ENCODE results near the gene DST. TPM values are rescaled to one million over a fixed set of nuclear protein-coding genes. Genes with fewer than 3 reads are reported as not detected.

The DST gene
- total RNA-seq, 2 experiments from 2014 or later = 0.76 to 0.79 TPM

DNA sequence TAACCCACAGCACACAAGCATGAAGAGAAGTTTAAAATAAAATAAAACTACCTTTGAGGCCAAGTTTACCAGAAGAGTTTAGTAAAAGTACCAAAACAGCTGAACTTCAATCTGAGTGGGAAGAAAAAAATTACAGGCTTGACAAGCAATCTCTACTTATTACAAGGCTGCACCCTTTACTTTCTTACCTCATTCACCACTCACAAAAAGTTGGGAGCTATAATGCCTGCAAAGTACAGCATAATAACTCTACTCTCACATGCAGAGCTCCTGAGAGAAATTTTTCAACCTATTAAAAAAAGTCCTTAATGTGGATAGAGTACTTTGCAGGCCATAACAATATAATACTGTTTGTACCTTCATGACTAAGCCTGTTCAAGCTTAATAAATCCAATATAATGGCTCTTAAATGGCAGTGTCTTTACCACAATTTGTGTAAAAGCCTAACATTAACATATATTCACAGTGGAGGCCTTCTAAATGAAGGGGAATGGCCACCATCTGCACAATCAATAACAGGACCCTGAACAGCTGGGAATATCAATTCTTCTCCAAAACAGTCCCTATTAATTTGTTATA, 103.1 kb downstream of the DST start:
- Mint-ChIP-seq H3K36me3 (ENCODE audit: low read depth) (no peaks in the 10 kb centered on the region), H3K27ac (no peak overlapping the region), H3K4me1 (ENCODE audit: low read depth) (no peaks in the 10 kb centered on the region), H3K4me3 (no peak overlapping the region), H3K9me3 (ENCODE audit: insufficient read depth) (no peaks in the 10 kb centered on the region), H3K27me3 (ENCODE audit: low read depth) (peaks cover 2% of the 10 kb centered on the region)
- ChIA-PET POLR2A (no interaction called here), CTCF (no interaction called here)
- ATAC-seq = no peak
- DNase-seq = no peak

DNA sequence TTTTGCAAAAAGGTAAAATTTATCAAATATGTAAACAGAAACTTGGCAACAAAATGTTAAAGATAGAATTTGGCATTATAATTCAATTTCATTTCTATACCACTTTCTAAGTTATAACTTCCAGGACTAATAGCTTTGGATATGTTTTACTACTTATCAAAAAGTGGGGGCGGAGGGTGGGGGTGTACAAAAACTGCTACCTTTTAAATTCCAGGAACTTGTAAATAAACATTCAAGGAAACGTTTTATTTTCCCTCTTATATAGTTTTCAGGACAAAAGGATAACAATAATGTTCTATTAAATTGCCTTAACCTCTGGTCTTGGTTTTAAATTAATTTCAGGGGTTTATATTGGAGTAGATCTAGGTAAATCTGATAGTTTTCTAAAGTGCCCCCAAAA, 103.8 kb downstream of the DST start:
- no peaks in the 10 kb centered on the region for H3K4me1 Mint-ChIP-seq (ENCODE audit: low read depth)
- H3K9me3 Mint-ChIP-seq (ENCODE audit: insufficient read depth) = no peaks in the 10 kb centered on the region
- ATAC-seq (no peak), DNase-seq (no peak)
- no peaks in the 10 kb centered on the region for H3K36me3 Mint-ChIP-seq (ENCODE audit: low read depth)
- CTCF ChIA-PET = no interaction called here
- POLR2A ChIA-PET = no interaction called here
- H3K27ac Mint-ChIP-seq = no peak overlapping the region
- no peaks in the 10 kb centered on the region for H3K27me3 Mint-ChIP-seq (ENCODE audit: low read depth)
- H3K4me3 Mint-ChIP-seq = no peak overlapping the region

DNA sequence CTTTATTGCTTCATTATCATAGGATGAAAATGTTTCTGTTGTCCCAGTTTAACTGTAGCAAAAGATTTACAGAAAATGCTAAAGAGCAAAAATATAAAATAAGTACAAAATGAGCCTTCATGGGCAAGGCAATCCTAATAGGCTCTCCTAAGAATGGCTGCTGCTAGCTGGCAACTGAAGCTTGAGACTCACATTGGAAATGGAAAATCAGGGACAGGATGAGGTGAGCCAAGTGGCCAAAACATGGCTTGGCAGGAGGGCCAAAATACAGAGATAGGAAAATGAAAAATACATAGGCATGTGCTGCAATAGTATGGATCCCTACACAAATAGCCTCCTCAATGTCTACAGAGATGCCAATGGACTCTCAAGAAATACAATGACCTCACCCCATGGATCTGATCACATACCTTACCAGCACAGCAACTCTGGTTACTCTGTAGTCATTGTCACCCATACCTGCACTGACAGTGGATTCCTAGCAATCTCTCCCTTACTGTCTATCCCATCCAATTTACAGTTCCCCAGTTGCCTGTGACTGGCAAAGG, 105.4 kb downstream of the DST start:
- no peaks in the 10 kb centered on the region for H3K9me3 Mint-ChIP-seq (ENCODE audit: insufficient read depth)
- DNase-seq = no peak
- no peak for ATAC-seq
- H3K4me3 Mint-ChIP-seq = no peak overlapping the region
- no peaks in the 10 kb centered on the region for H3K4me1 Mint-ChIP-seq (ENCODE audit: low read depth)
- no peaks in the 10 kb centered on the region for H3K27me3 Mint-ChIP-seq (ENCODE audit: low read depth)
- H3K27ac Mint-ChIP-seq = no peak overlapping the region
- ChIA-PET CTCF (interaction anchor here (0.9 kb wide), 1 partner anchor 56 kb away, joined by 3 read pairs; no protein-coding TSS in a partner anchor), POLR2A (no interaction called here)
- H3K36me3 Mint-ChIP-seq (ENCODE audit: low read depth) = no peaks in the 10 kb centered on the region

DNA sequence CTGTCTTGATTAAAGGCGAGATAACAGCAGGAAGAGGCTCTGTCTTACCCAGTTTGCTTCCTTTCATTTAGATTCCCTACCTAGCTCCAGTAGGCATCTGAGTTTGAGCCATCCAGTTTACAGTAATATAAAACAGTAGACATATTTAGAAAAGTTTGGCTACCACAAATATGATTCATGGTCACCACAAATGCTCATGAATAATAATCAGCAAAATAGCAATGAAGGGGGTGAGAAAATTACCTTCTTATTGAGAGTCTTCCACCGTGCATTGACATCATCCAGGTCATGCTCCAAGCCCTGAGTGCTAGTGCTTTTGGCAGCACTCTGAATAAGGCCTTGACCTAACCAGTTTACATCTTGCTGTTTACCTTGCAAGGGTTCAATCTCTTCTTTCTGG, 106.2 kb downstream of the DST start:
- ATAC-seq (no peak), DNase-seq (no peak)
- H3K27me3 Mint-ChIP-seq (ENCODE audit: low read depth) = no peaks in the 10 kb centered on the region
- no peak overlapping the region for H3K27ac Mint-ChIP-seq
- no peak overlapping the region for H3K4me3 Mint-ChIP-seq
- ChIA-PET POLR2A (no interaction called here), CTCF (interaction anchor here (0.9 kb wide), 1 partner anchor 56 kb away, joined by 3 read pairs; no protein-coding TSS in a partner anchor)
- H3K36me3 Mint-ChIP-seq (ENCODE audit: low read depth) = no peaks in the 10 kb centered on the region
- no peaks in the 10 kb centered on the region for H3K4me1 Mint-ChIP-seq (ENCODE audit: low read depth)
- H3K9me3 Mint-ChIP-seq (ENCODE audit: insufficient read depth) = no peaks in the 10 kb centered on the region

DNA sequence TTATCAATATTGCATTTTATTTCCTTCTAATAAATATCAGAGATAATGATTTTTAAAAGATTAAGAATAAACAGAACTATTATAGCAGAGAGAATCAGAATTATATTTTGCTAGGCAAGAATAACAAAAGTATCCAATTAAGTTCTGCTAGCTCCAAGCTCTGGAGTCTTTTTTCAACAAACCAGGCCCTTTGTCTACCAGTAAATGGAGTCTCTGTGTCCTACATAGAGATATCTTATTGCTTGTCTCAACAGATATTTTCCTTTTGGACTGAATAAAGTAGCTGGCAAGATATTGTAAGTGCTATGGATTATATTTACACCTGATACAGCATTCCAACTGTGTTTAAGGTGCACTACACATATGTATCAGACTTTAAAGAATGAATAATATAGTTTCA, 107.1 kb downstream of the DST start:
- no peaks in the 10 kb centered on the region for H3K4me1 Mint-ChIP-seq (ENCODE audit: low read depth)
- no peaks in the 10 kb centered on the region for H3K36me3 Mint-ChIP-seq (ENCODE audit: low read depth)
- DNase-seq (no peak), ATAC-seq (no peak)
- POLR2A ChIA-PET = no interaction called here
- no peak overlapping the region for H3K27ac Mint-ChIP-seq
- CTCF ChIA-PET = no interaction called here
- no peak overlapping the region for H3K4me3 Mint-ChIP-seq
- no peaks in the 10 kb centered on the region for H3K9me3 Mint-ChIP-seq (ENCODE audit: insufficient read depth)
- H3K27me3 Mint-ChIP-seq (ENCODE audit: low read depth) = no peaks in the 10 kb centered on the region

DNA sequence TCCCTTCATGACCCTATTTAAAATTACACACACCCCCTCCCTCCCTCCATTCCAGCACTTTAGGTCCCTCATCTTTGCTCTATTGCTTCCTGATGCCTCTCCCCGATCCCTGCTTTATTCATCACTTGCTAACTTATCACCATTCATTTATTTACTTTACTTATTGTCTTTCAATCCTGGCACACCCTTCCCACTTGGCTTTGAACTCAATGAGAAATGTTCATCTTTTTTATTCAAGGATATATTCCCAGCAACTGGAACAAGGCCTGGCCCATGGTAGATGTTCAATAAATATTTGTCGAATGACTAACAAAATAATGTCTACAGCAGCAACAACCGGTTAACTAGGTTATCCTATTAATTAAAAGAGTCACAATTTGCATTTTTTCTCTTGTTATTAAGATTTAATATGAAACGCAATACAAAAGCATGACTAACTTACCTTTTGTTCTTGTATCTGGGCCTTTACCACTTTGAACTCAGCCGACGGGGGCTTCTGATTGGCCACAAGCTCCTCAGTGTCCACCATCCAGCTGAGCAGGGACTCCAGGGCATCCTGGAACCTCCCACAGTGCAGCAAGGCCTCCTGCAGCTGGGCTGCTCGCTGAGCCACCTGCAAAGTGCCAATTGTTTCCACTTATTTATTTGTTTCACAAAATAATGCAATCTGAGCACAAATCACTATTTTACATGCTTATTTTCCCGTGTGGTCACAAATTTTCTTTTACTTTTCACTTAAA, 107.8 kb downstream of the DST start:
- H3K9me3 Mint-ChIP-seq (ENCODE audit: insufficient read depth) = no peaks in the 10 kb centered on the region
- H3K27ac Mint-ChIP-seq = no peak overlapping the region
- H3K27me3 Mint-ChIP-seq (ENCODE audit: low read depth) = no peaks in the 10 kb centered on the region
- no peaks in the 10 kb centered on the region for H3K4me1 Mint-ChIP-seq (ENCODE audit: low read depth)
- ATAC-seq (no peak), DNase-seq (no peak)
- ChIA-PET CTCF (no interaction called here), POLR2A (no interaction called here)
- H3K36me3 Mint-ChIP-seq (ENCODE audit: low read depth) = no peaks in the 10 kb centered on the region
- no peak overlapping the region for H3K4me3 Mint-ChIP-seq

DNA sequence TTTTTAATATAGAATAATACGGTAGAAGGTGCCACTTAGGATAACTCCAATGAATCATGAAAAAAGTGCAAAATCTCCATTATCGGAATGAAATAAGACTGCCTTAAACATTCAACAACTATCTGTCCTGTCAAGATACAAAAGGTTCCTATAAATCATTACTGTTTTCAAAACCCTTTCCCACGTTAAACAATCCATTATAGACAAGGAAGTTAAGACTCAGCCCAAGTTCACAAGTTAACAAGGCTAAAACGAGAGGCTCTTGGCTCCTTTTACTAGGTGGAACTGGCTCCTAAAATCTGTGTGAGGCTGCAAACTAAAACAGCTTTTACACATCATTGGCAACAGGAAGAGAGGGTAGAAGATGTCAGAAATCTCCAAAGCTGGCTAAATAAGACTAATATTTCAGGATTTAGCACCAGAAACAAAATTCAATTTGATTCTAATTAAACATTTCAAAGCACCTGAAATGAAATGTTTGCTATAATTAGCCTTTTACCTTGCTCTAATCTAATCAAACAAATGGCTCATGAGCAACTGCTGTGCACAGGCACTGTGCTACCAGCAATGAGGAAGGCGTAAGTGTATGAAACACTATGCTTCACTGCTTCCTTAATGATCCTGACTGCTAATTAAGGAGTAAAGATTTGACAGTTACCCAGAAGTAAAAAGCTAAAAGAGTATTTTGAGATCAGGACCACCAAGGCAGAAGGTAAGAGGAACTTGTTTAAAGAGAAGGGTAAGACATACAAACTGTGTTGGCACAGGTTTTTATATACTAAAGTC, 109.7 kb downstream of the DST start:
- H3K9me3 Mint-ChIP-seq (ENCODE audit: insufficient read depth) = no peaks in the 10 kb centered on the region
- POLR2A ChIA-PET = no interaction called here
- H3K27ac Mint-ChIP-seq = no peak overlapping the region
- DNase-seq (no peak), ATAC-seq (no peak)
- no peaks in the 10 kb centered on the region for H3K36me3 Mint-ChIP-seq (ENCODE audit: low read depth)
- no peaks in the 10 kb centered on the region for H3K27me3 Mint-ChIP-seq (ENCODE audit: low read depth)
- H3K4me1 Mint-ChIP-seq (ENCODE audit: low read depth) = no peaks in the 10 kb centered on the region
- H3K4me3 Mint-ChIP-seq = no peak overlapping the region
- CTCF ChIA-PET = no interaction called here

DNA sequence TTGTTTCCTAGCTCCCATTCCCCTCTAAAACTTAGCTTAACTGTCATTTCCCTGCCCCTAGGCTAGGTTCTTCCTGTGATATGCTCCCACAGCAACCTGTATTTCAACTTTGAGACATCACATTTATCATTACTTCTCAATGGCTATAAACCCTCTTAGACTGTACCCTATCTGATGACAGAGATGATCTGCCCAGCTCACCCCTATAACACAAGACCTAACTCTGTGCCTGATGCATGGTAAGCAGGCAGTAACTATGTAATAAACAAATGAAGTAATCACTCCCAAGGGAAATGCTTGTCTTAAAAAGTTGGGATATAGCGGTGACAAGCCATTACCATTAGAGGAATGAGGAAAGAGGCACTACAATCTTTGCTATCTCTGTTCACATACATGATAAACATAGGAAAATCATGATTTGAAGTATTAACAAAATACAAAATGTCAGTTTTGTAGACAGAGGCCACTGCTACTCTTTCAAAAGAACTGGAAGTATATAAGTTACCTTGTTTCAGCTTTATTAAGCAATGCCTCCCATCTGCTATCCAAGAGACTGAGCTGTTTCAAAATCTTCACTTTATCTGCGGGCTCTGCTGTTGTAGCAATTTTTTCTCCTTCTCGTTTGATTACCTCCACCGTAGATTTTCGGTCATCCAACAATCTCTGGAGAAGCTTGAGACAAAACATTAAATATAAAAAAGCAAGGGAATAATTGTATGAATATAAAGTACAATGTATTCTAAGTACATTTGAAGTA, 110.7 kb downstream of the DST start:
- Mint-ChIP-seq H3K4me3 (no peak overlapping the region), H3K27me3 (ENCODE audit: low read depth) (no peaks in the 10 kb centered on the region), H3K4me1 (ENCODE audit: low read depth) (no peaks in the 10 kb centered on the region), H3K9me3 (ENCODE audit: insufficient read depth) (no peaks in the 10 kb centered on the region), H3K36me3 (ENCODE audit: low read depth) (no peaks in the 10 kb centered on the region), H3K27ac (no peak overlapping the region)
- CTCF ChIA-PET = no interaction called here
- no peak for DNase-seq
- POLR2A ChIA-PET = no interaction called here
- no peak for ATAC-seq

DNA sequence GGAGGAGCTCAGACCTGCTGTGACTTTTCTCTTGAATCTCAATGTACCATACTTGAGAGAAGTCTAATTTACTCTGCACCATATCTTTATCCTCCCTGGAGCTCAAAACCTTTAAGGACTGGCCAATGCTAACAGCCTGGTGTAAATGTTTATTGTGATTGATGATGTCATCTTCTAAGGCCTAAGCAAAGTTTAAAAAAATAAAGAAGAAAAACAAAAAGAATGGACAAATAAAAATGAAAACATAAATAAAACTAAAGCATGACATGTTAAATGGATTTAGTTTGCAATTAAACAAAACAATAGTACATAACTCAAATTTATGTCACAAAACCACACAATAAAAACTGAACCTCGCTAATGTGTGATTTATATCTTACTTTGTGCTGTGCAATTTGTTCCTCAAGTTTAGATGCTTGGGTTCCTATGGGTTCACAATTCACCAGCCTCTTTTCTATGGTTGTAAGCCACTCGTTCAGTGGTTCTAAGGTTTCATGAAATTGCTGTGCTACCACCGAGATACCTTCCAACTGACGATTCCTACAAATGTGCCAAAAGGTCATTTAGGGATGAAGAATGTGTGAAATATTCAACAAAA, 113.0 kb downstream of the DST start:
- no peaks in the 10 kb centered on the region for H3K27me3 Mint-ChIP-seq (ENCODE audit: low read depth)
- H3K4me3 Mint-ChIP-seq = no peak overlapping the region
- no peaks in the 10 kb centered on the region for H3K36me3 Mint-ChIP-seq (ENCODE audit: low read depth)
- H3K4me1 Mint-ChIP-seq (ENCODE audit: low read depth) = no peaks in the 10 kb centered on the region
- H3K9me3 Mint-ChIP-seq (ENCODE audit: insufficient read depth) = no peaks in the 10 kb centered on the region
- no peak overlapping the region for H3K27ac Mint-ChIP-seq
- ATAC-seq (no peak), DNase-seq (no peak)
- POLR2A ChIA-PET = no interaction called here
- CTCF ChIA-PET = interaction anchor here (1.1 kb wide), 1 partner anchor 65 kb away, joined by 3 read pairs; no protein-coding TSS in a partner anchor

DNA sequence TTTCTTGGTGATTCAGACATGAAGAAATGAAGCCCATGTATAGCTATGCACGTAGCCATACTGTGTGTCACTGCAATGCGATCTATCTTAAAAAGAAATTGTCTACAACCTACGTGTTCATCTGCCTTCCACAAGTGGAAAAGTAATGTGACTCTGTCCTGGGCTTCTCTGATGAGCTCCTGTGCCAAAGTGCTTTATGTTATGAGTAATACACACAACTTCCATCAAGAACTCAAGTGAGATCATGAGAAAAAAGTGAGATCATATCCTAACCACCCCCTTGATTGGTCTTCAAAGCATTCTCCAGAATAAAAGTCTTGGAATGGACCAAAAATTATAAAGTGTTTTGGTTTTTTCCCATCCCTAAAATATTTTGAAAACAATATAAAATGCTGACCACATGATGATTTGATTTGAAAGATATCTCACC, 114.3 kb downstream of the DST start:
- Mint-ChIP-seq H3K4me1 (ENCODE audit: low read depth) (no peaks in the 10 kb centered on the region), H3K27me3 (ENCODE audit: low read depth) (no peaks in the 10 kb centered on the region), H3K4me3 (no peak overlapping the region), H3K27ac (no peak overlapping the region), H3K9me3 (ENCODE audit: insufficient read depth) (no peaks in the 10 kb centered on the region), H3K36me3 (ENCODE audit: low read depth) (no peaks in the 10 kb centered on the region)
- ATAC-seq (no peak), DNase-seq (no peak)
- CTCF ChIA-PET = interaction anchor here (1.1 kb wide), 1 partner anchor 67 kb away, joined by 3 read pairs; no protein-coding TSS in a partner anchor
- POLR2A ChIA-PET = no interaction called here

DNA sequence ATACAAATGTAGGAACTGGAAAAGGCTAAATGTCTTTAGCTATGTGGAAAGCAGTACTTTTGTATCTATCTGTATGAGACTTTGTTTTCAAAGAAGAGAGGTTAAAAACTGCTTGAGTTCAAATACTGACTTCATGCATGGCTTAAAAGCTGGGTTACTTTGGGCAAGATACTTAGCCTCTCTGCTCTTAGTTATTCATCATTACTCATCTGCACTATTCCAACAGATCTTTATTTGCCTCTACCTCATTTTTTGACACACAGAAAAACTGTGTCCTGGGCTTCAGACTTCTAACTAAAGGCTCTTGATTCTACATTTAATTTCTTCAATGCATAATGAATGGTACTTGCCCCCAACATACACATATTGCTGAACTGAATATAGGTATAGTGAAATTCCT, 114.8 kb downstream of the DST start:
- H3K27me3 Mint-ChIP-seq (ENCODE audit: low read depth) = no peaks in the 10 kb centered on the region
- no peak overlapping the region for H3K4me3 Mint-ChIP-seq
- ChIA-PET CTCF (no interaction called here), POLR2A (no interaction called here)
- H3K4me1 Mint-ChIP-seq (ENCODE audit: low read depth) = no peaks in the 10 kb centered on the region
- H3K9me3 Mint-ChIP-seq (ENCODE audit: insufficient read depth) = no peaks in the 10 kb centered on the region
- ATAC-seq (no peak), DNase-seq (no peak)
- H3K36me3 Mint-ChIP-seq (ENCODE audit: low read depth) = no peaks in the 10 kb centered on the region
- no peak overlapping the region for H3K27ac Mint-ChIP-seq

Data from activated CD8-positive, alpha-beta T cell treated with anti-CD3 and anti-CD28 coated beads, Interleukin-2, amount 10 ng/mL, durations not matched to agents 7 days and 5 days (primary cell).